ENCODE data around the gene ETV3L.

- TF ChIP-seq HDAC6 (IDR thresholded peaks at IDR 0.05; ENCODE audit: low read depth, low read length) = no peak
- TF ChIP-seq CTCF (IDR thresholded peaks at IDR 0.05; ENCODE audit: control extremely low read depth in 1 of 3, insufficient read depth in 1 of 3, low read depth in 1 of 3, low read length in 3 of 3) = no peak
- no peak for TF ChIP-seq EP300 (IDR thresholded peaks at IDR 0.05; ENCODE audit: borderline replicate concordance in 1 of 2, low read depth in 2 of 2, low read length in 2 of 2)
- no peak for TF ChIP-seq POLR2A (IDR thresholded peaks at IDR 0.05; ENCODE audit: control extremely low read depth in 1 of 2, low read depth in 2 of 2, low read length in 2 of 2)
Measured at GRCh38 chr1:157142201-157142600, 42.6 kb upstream of the ETV3L start.
